ENCODE data around the gene GREB1L.
"Not testable (repeated sequence)": the region's sequence is repeated elsewhere in the genome, so short reads cannot be mapped to it uniquely, and the experiment has no call there.

GREB1L gene

GRCh38 chr18:21242141-21242779, at the start of gene GREB1L:
Gene GREB1L, plus strand, starts transcription at chr18:21242232. Its CDS starts 141,287 bp downstream, at chr18:21383519.
- DNase-seq, result peak; percentile 62

GRCh38 chr18:21192308-21192624, 49.8 kb upstream of the GREB1L start:
- DNase-seq, result no peak

- peak; percentile 60 for DNase-seq
Measured at GRCh38 chr18:21194871-21195771, 46.9 kb upstream of the GREB1L start.

- DNase-seq, result no peak
Measured at GRCh38 chr18:21196426-21196825, 45.6 kb upstream of the GREB1L start.

GRCh38 chr18:21203126-21203525, 38.9 kb upstream of the GREB1L start:
- DNase-seq, result no peak

- no peak for DNase-seq
Measured at GRCh38 chr18:21203542-21204241, 38.3 kb upstream of the GREB1L start.

- no peak for DNase-seq
Measured at GRCh38 chr18:21205695-21206094, 36.3 kb upstream of the GREB1L start.

GRCh38 chr18:21210278-21210677, 31.8 kb upstream of the GREB1L start:
- DNase-seq, result no peak

- DNase-seq, result no peak
Measured at GRCh38 chr18:21210784-21211183, 31.2 kb upstream of the GREB1L start.

GRCh38 chr18:21214409-21214808, 27.6 kb upstream of the GREB1L start:
- not testable (repeated sequence) for DNase-seq

- DNase-seq, result no peak
Measured at GRCh38 chr18:21215490-21215889, 26.5 kb upstream of the GREB1L start.

GRCh38 chr18:21218862-21219261, 23.2 kb upstream of the GREB1L start:
- no peak for DNase-seq

- DNase-seq, result no peak
Measured at GRCh38 chr18:21230436-21230835, 11.6 kb upstream of the GREB1L start.

- peak; percentile 32 for DNase-seq
Measured at GRCh38 chr18:21241301-21242048, 557 bp upstream of the GREB1L start.

GRCh38 chr18:21242780-21243401, 859 bp downstream of the GREB1L start:
- no peak for DNase-seq

GRCh38 chr18:21254576-21254975, 12.5 kb downstream of the GREB1L start:
- no peak for DNase-seq

- DNase-seq, result no peak
Measured at GRCh38 chr18:21255211-21255610, 13.2 kb downstream of the GREB1L start.

GRCh38 chr18:21257386-21257785, 15.4 kb downstream of the GREB1L start:
- DNase-seq, result no peak

GRCh38 chr18:21260621-21261020, 18.6 kb downstream of the GREB1L start:
- no peak for DNase-seq

GRCh38 chr18:21261352-21261751, 19.3 kb downstream of the GREB1L start:
- DNase-seq, result no peak

GRCh38 chr18:21262244-21262643, 20.2 kb downstream of the GREB1L start:
- DNase-seq, result no peak

- DNase-seq, result no peak
Measured at GRCh38 chr18:21262979-21263378, 20.9 kb downstream of the GREB1L start.

- DNase-seq, result no peak
Measured at GRCh38 chr18:21264651-21265050, 22.6 kb downstream of the GREB1L start.

Data from NCI-H774 (cell line).